OCI-LY3 (cell line): ENCODE measurements around the gene TMEM101.
"Not testable (repeated sequence)": the region's sequence is repeated elsewhere in the genome, so short reads cannot be mapped to it uniquely, and the experiment has no call there.

ENCODE experiments used
- CTCF ChIP-seq: fragments of 200-600, 300-600 bp; sonication (generic); IDR thresholded peaks from 2 replicates; pipeline ENCODE4 v1.5.1; 2014; ENCODE audit warnings: antibody characterized with exemption, low read length, low read depth
- EZH2phosphoT487 ChIP-seq: fragments of 200-600 bp; shearing (Covaris generic); IDR thresholded peaks from 2 replicates; pipeline ENCODE4 v1.6.1; 2018; ENCODE audit warnings: antibody characterized with exemption, mixed run types, low read depth

- TF ChIP-seq CTCF, EZH2phosphoT487: not testable (repeated sequence)
These were observed 42.1 kb downstream of the TMEM101 start for GRCh38 chr17:43972444-43973212.
